ENCODE data around the gene CHST11. TPM values are rescaled to one million over a fixed set of nuclear protein-coding genes. Genes with fewer than 3 reads are reported as not detected.
A peak's percentile ranks its signal among the peaks of the same experiment; 100 is the strongest.

CHST11 gene
- total RNA-seq (10 to 100 TPM; 39.3 to 56.9 TPM), polyA plus RNA-seq (ENCODE audit: insufficient read length in 6 of 6) (10 to 100 TPM; 11.1 to 18.0 (median 14.2) TPM)
- long read RNA-seq, donor 1, full-length matches to known transcripts: 19 of 19 reads
- long read RNA-seq, donor 1, partial matches to known transcripts: 0 of 19 reads
- long read RNA-seq, donor 1, other reads (novel, unspliced or antisense): 0 of 19 reads
- long read RNA-seq, donor 2, full-length matches to known transcripts: 12 of 12 reads
- long read RNA-seq, donor 2, partial matches to known transcripts: 0 of 12 reads
- long read RNA-seq, donor 2, other reads (novel, unspliced or antisense): 0 of 12 reads
- long read RNA-seq, donor 3, full-length matches to known transcripts: 5 of 5 reads
- long read RNA-seq, donor 3, partial matches to known transcripts: 0 of 5 reads
- long read RNA-seq, donor 3, other reads (novel, unspliced or antisense): 0 of 5 reads
- long read RNA-seq, donor 4, partial matches to known transcripts: 0 of 2 reads
- long read RNA-seq, donor 4, other reads (novel, unspliced or antisense): 2 of 2 reads
- long read RNA-seq, donor 5, full-length matches to known transcripts: 15 of 15 reads
- long read RNA-seq, donor 5, partial matches to known transcripts: 0 of 15 reads
- long read RNA-seq, donor 5, other reads (novel, unspliced or antisense): 0 of 15 reads
- long read RNA-seq, donor 6, full-length matches to known transcripts: 8 of 8 reads
- long read RNA-seq, donor 6, partial matches to known transcripts: 0 of 8 reads
- long read RNA-seq, donor 6, other reads (novel, unspliced or antisense): 0 of 8 reads
- long read RNA-seq, donor 7, full-length matches to known transcripts: 5 of 5 reads
- long read RNA-seq, donor 7, partial matches to known transcripts: 0 of 5 reads
- long read RNA-seq, donor 7, other reads (novel, unspliced or antisense): 0 of 5 reads
- long read RNA-seq, donor 8, full-length matches to known transcripts: 14 of 24 reads
- long read RNA-seq, donor 8, partial matches to known transcripts: 10 of 24 reads
- long read RNA-seq, donor 8, other reads (novel, unspliced or antisense): 0 of 24 reads
- long read RNA-seq, donor 9: 0 reads
- long read RNA-seq, donor 10, full-length matches to known transcripts: 8 of 10 reads
- long read RNA-seq, donor 10, partial matches to known transcripts: 0 of 10 reads
- long read RNA-seq, donor 10, other reads (novel, unspliced or antisense): 2 of 10 reads
- long read RNA-seq, donor 11, full-length matches to known transcripts: 13 of 21 reads
- long read RNA-seq, donor 11, partial matches to known transcripts: 8 of 21 reads
- long read RNA-seq, donor 11, other reads (novel, unspliced or antisense): 0 of 21 reads
- long read RNA-seq, donor 12, full-length matches to known transcripts: 14 of 14 reads
- long read RNA-seq, donor 12, partial matches to known transcripts: 0 of 14 reads
- long read RNA-seq, donor 12, other reads (novel, unspliced or antisense): 0 of 14 reads

DNA sequence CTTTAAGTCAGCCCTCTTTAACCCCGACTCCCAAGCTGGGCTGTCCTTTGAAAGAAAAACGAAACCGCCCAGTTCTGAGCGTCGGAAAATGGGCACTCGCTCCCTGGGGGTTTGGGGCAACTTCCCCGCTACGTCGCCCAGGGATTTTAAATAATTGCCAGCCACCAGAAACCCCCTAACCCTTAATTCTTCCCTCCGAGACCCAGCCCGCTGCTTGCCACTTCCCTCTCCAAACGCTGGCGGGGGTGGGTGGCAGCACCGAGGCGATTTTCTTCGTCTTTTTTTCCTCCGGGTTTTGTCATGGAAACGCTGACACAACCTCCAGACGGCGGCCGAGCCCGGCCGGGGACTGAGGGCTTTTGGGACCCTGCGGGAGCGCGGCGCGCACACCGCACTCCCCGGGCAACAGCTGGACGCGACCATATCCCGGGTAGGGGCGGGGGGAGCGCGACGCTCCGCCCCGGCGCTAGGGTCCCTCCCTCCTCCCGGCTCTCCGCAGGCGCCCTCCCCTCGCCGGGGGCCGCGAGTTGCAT lies at the start of gene CHST11:
CHST11 (plus strand) TSS at position 532 of the 533 bp plus-strand sequence.
- Histone ChIP-seq H3K4me1 (peaks cover 0 to 40% of the 10 kb centered on the region in 2 donors), H3K27ac (peak within 1 kb of the TSS; percentile 83 to 90), H3K4me3 (peak within 1 kb of the TSS; percentile 83 to 100), H3K36me3 (no peaks in the 10 kb centered on the region), H3K9me3 (no peaks in the 10 kb centered on the region), H3K27me3 (no peaks in the 10 kb centered on the region)
- intact Hi-C loops (cut with DNase I): no loop called here
- TF ChIP-seq, protein P1, sequence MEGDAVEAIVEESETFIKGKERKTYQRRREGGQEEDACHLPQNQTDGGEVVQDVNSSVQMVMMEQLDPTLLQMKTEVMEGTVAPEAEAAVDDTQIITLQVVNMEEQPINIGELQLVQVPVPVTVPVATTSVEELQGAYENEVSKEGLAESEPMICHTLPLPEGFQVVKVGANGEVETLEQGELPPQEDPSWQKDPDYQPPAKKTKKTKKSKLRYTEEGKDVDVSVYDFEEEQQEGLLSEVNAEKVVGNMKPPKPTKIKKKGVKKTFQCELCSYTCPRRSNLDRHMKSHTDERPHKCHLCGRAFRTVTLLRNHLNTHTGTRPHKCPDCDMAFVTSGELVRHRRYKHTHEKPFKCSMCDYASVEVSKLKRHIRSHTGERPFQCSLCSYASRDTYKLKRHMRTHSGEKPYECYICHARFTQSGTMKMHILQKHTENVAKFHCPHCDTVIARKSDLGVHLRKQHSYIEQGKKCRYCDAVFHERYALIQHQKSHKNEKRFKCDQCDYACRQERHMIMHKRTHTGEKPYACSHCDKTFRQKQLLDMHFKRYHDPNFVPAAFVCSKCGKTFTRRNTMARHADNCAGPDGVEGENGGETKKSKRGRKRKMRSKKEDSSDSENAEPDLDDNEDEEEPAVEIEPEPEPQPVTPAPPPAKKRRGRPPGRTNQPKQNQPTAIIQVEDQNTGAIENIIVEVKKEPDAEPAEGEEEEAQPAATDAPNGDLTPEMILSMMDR (IDR thresholded peaks at IDR 0.05): peak; percentile 13 to 38
- peak; percentile 85 to 95 (median 94) for DNase-seq
- peak; percentile 90 for ATAC-seq

DNA sequence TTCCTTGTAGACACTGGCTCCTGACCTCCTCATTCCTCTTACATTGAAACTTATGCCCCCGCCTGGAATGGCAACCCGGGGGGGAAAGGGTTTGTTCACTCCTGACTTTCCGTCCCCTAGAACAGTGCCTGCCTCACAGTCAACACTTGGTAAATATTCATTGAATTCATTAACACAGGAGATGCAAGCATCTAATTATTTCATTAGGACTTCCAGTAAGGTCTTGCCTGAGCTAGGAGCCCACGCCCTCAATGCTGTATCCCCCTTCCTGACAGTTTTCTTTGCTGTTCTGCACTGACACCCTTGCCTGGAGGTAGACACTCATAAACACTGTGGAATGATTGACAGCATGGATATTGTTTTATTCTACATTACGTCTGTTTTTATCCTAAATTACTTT lies 49.3 kb upstream of the CHST11 start:
- H3K4me1 ChIP-seq: no peaks in the 10 kb centered on the region
- TF ChIP-seq, protein P1 (IDR thresholded peaks at IDR 0.05): no peak
- H3K9me3 ChIP-seq: peaks cover 0 to 4% of the 10 kb centered on the region in 2 donors
- intact Hi-C loops (cut with DNase I): no loop called here
- no peaks in the 10 kb centered on the region for H3K27me3 ChIP-seq
- H3K4me3 ChIP-seq: no peak overlapping the region
- ATAC-seq: no peak
- no peak overlapping the region for H3K27ac ChIP-seq
- no peak for DNase-seq
- H3K36me3 ChIP-seq: no peaks in the 10 kb centered on the region

DNA sequence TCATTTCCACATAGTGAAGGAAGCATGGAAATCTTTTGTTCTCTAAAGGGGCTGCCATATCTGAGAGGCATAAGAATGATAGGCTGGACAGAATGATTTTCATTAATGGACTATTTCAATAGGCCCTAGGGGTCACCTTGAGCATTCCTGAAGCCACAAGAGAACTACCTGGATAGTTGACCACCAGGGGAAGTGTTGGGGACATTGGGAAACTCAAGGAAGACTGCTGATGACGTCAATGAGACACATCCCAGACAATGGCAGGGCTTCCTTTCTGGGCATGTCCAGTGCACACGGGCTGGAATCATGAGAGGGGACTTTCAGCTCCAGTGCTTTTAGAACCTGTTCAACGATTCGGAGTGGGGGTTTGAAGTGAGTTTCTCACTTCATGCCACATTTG lies 48.8 kb upstream of the CHST11 start:
- Histone ChIP-seq H3K27ac (no peak overlapping the region), H3K9me3 (peaks cover 0 to 4% of the 10 kb centered on the region in 2 donors), H3K4me3 (no peak overlapping the region), H3K36me3 (no peaks in the 10 kb centered on the region), H3K4me1 (no peaks in the 10 kb centered on the region), H3K27me3 (no peaks in the 10 kb centered on the region)
- ATAC-seq (no peak), DNase-seq (no peak)
- intact Hi-C loops (cut with DNase I): no loop called here
- TF ChIP-seq, protein P1 (IDR thresholded peaks at IDR 0.05): no peak

DNA sequence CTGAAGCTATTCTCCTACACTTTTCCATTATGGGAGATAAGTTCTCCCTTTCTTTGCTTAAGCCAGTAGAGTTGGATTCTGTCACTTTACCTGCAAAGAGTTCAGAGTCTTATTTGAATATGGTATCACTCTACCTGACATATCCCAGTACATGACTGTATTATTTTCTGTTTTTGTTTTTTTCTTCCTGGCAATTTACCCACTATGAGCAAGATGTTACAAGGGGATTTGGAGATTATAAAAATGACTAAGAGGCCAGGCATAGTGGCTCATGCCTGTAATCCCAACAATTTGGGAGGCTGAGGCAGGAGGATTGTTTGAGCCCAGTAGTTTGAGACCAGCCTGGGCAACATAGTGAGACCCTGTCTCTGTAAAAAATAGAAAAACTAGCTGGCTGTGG lies 46.4 kb upstream of the CHST11 start:
- DNase-seq (no peak), ATAC-seq (no peak)
- Histone ChIP-seq H3K27ac (no peak overlapping the region), H3K36me3 (no peaks in the 10 kb centered on the region), H3K4me3 (no peak overlapping the region), H3K27me3 (no peaks in the 10 kb centered on the region), H3K4me1 (no peaks in the 10 kb centered on the region), H3K9me3 (peaks cover 0 to 4% of the 10 kb centered on the region in 2 donors)
- intact Hi-C loops (cut with DNase I): no loop called here
- TF ChIP-seq, protein P1 (IDR thresholded peaks at IDR 0.05): no peak

All from left lung (tissue), 14 donors.